A549 (cell line): ENCODE results near the gene CFHR4. TPM values are rescaled to one million over a fixed set of nuclear protein-coding genes. Genes with fewer than 3 reads are reported as not detected.

ENCODE experiments used
- ATAC-seq, 2 experiments: fragments of 200-7000 bp in 1 of 2; fragments of >200 bp in 1 of 2; cut with Nextera tagmentation in 1 of 2; cut with Tn5 transposase in 1 of 2; 3 replicates each; pipeline versions ENCODE4 v1.8.0 to v1.9.1; 2018 to 2020; ENCODE audit warnings: mild to moderate bottlenecking in 1 of 2, moderate library complexity in 1 of 2
- CTCF ChIA-PET: fragments of 300-600 bp; sonication (Branson Sonifier 250); formaldehyde crosslinking; extraction: SDS; loops from one replicate; lab custom pipeline; 2021; ENCODE audit warnings: antibody characterized with exemption, inconsistent platforms; lab: Yijun Ruan, JAX
- POLR2A ChIA-PET: fragments of 350-600 bp; formaldehyde crosslinking; extraction: SDS; loops from one replicate; lab custom pipeline; 2021; ENCODE audit warnings: antibody characterized with exemption, inconsistent platforms; lab: Yijun Ruan, JAX
- DNase-seq, 2 experiments: peaks; one replicate each; pipeline versions ENCODE4 v3.0.0 to v3.0.0-alpha.2; 2011 to 2016; ENCODE audit warnings: low read depth in 1 of 2, low spot score in 1 of 2
- FAIRE-seq: peaks from 2 replicates; lab custom pipeline; 2011; peaks lifted over from hg19 to GRCh38; lab: Jason Lieb, UNC
- H3K27ac ChIP-seq, 2 experiments: fragments of >200 bp; sonication (Bioruptor Twin); formaldehyde crosslinking; 3 replicates each; pipeline ENCODE4 v1.5.1; 2016 to 2017
- H3K4me1 ChIP-seq: fragments of >200 bp; sonication (Bioruptor Twin); formaldehyde crosslinking; 3 replicates; pipeline ENCODE4 v1.6.1; 2016
- H3K4me2 ChIP-seq: fragments of >200 bp; sonication (Bioruptor Twin); formaldehyde crosslinking; 3 replicates; pipeline ENCODE4 v1.6.1; 2016
- H3K4me3 ChIP-seq: fragments of >200 bp; sonication (Bioruptor Twin); formaldehyde crosslinking; 3 replicates; pipeline ENCODE4 v1.5.1; 2016
- H3K9me3 ChIP-seq: fragments of >200 bp; sonication (Bioruptor Twin); formaldehyde crosslinking; 3 replicates; pipeline ENCODE4 v1.6.1; 2016
- CBX8 ChIP-seq: fragments of 200-600 bp; sonication (generic); IDR thresholded peaks from 2 replicates; pipeline ENCODE4 v1.6.1; 2016
- CHD2 ChIP-seq: fragments of 150-350 bp; IDR thresholded peaks from 2 replicates; pipeline ENCODE4 v1.6.1; 2014; ENCODE audit warnings: low read length; ENCODE audit not compliant: partially characterized antibody
- EHF ChIP-seq: fragments of 250-450 bp; sonication (Bioruptor Pico); IDR thresholded peaks from 2 replicates; pipeline ENCODE4 v1.5.0; 2020; ENCODE audit warnings: mild to moderate bottlenecking
- EHMT2 ChIP-seq: fragments of 200-600 bp; sonication (generic); IDR thresholded peaks from 2 replicates; pipeline ENCODE4 v1.6.1; 2016; ENCODE audit warnings: antibody characterized with exemption, low read depth, mild to moderate bottlenecking, moderate library complexity
- ELK1 ChIP-seq: fragments of 150-350 bp; IDR thresholded peaks from 2 replicates; pipeline ENCODE4 v1.6.1; 2014; ENCODE audit warnings: low read depth, mild to moderate bottlenecking, low read length
- EP300 ChIP-seq, 2 experiments: fragments of >200 bp; sonication (Bioruptor Twin); formaldehyde crosslinking; IDR thresholded peaks; 2 replicates in 1 of 2; 3 replicates in 1 of 2; pipeline ENCODE4 v1.6.1; 2016 to 2017
- FOSB ChIP-seq: fragments of 250-450 bp; sonication (Bioruptor Pico); IDR thresholded peaks from 2 replicates; pipeline ENCODE4 v1.5.0; 2020; ENCODE audit warnings: mild to moderate bottlenecking, moderate library complexity
- FOSL2 ChIP-seq, 2 experiments: fragments of 450-650 bp in 1 of 2; fragments of >200 bp in 1 of 2; sonication (Bioruptor Twin) in 1 of 2; formaldehyde crosslinking; IDR thresholded peaks; 2 replicates each; pipeline versions ENCODE4 v1.5.0 to v1.6.1; 2016 to 2020; ENCODE audit warnings: mild to moderate bottlenecking in 1 of 2, moderate library complexity in 1 of 2
- FOXS1 ChIP-seq: fragments of 250-450 bp; sonication (Bioruptor Pico); IDR thresholded peaks from 2 replicates; pipeline ENCODE4 v1.5.0; 2020; ENCODE audit warnings: mild to moderate bottlenecking, moderate library complexity
- GATA3 ChIP-seq: IDR thresholded peaks from 2 replicates; pipeline ENCODE4 v1.6.1; 2012; ENCODE audit warnings: borderline replicate concordance
- HEYL ChIP-seq: fragments of 250-450 bp; sonication (Bioruptor Pico); IDR thresholded peaks from 2 replicates; pipeline ENCODE4 v1.8.0; 2021; ENCODE audit warnings: mild to moderate bottlenecking, moderate library complexity
- HOXA7 ChIP-seq: fragments of 250-450 bp; sonication (Bioruptor Pico); IDR thresholded peaks from 2 replicates; pipeline ENCODE4 v1.5.0; 2020; ENCODE audit warnings: mild to moderate bottlenecking, moderate library complexity
- HOXB5 ChIP-seq: fragments of 250-450 bp; sonication (Bioruptor Pico); IDR thresholded peaks from 2 replicates; pipeline ENCODE4 v1.5.0; 2020; ENCODE audit warnings: mild to moderate bottlenecking, moderate library complexity
- KDM1A ChIP-seq: fragments of 200-600 bp; sonication (generic); IDR thresholded peaks from 2 replicates; pipeline ENCODE4 v1.6.1; 2016; ENCODE audit warnings: low read depth, mild to moderate bottlenecking
- KDM5A ChIP-seq: fragments of 200-600 bp; sonication (generic); IDR thresholded peaks from 2 replicates; pipeline ENCODE4 v1.6.1; 2016; ENCODE audit warnings: antibody characterized with exemption, mild to moderate bottlenecking
- NFE2L2 ChIP-seq: fragments of 150-350 bp; conservative IDR thresholded peaks from 2 replicates; pipeline ENCODE4 v1.6.1; 2014; ENCODE audit warnings: low read length
- NPAS2 ChIP-seq: fragments of 250-450 bp; sonication (Bioruptor Pico); IDR thresholded peaks from 2 replicates; pipeline ENCODE4 v1.8.0; 2022; ENCODE audit warnings: mild to moderate bottlenecking, moderate library complexity, borderline replicate concordance
- NR3C1 ChIP-seq: fragments of >200 bp; sonication (Bioruptor Twin); formaldehyde crosslinking; IDR thresholded peaks from 3 replicates; pipeline ENCODE4 v1.6.1; 2017
- POLR2AphosphoS2 ChIP-seq: conservative IDR thresholded peaks from 2 replicates; pipeline ENCODE4 v1.6.1; 2012; ENCODE audit warnings: low read length, improper control_type of control experiment, inconsistent platforms
- RAD21 ChIP-seq, 2 experiments: fragments of >200 bp in 1 of 2; sonication (Bioruptor Twin) in 1 of 2; formaldehyde crosslinking in 1 of 2; IDR thresholded peaks in 1 of 2; conservative IDR thresholded peaks in 1 of 2; 2 replicates in 1 of 2; 3 replicates in 1 of 2; pipeline ENCODE4 v1.6.1; 2012 to 2018; ENCODE audit warnings: inconsistent platforms in 1 of 2
- RARB ChIP-seq: fragments of 250-450 bp; sonication (Bioruptor Pico); IDR thresholded peaks from 2 replicates; pipeline ENCODE4 v1.8.0; 2021; ENCODE audit warnings: mild to moderate bottlenecking, moderate library complexity
- REST ChIP-seq: fragments of 200-600 bp; sonication (generic); IDR thresholded peaks from 2 replicates; pipeline ENCODE4 v1.6.1; 2016; ENCODE audit warnings: antibody characterized with exemption, mild to moderate bottlenecking, moderate library complexity
- RNF2 ChIP-seq: fragments of 200-600 bp; sonication (generic); IDR thresholded peaks from 2 replicates; pipeline ENCODE4 v1.6.1; 2016; ENCODE audit warnings: low read depth, mild to moderate bottlenecking, antibody characterized with exemption, moderate library complexity, borderline replicate concordance
- SREBF2 ChIP-seq: fragments of 450-650 bp; IDR thresholded peaks from 2 replicates; pipeline ENCODE4 v1.6.1; 2014; ENCODE audit warnings: mild to moderate bottlenecking, moderate library complexity
- ZC3H11A ChIP-seq: fragments of 450-650 bp; IDR thresholded peaks from 2 replicates; pipeline ENCODE4 v1.6.1; 2014; ENCODE audit warnings: antibody characterized with exemption, mild to moderate bottlenecking
- ZSCAN20 ChIP-seq: fragments of 250-450 bp; sonication (Bioruptor Pico); IDR thresholded peaks from 2 replicates; pipeline ENCODE4 v1.8.0; 2022; ENCODE audit warnings: mild to moderate bottlenecking, moderate library complexity
- WGBS: methylation state at CpG from one replicate; pipeline ENCODE4 v1.1.6; 2017; ENCODE audit errors: missing lambda C conversion rate; 5-methylcytosine and 5-hydroxymethylcytosine counted together
- polyA plus RNA-seq, 4 experiments: library from polyadenylated mRNA; depleted of rRNA in 3 of 4; stranded (reverse); fragments of >200 nt; fragmentation: RNase III in 1 of 4; extraction: RNeasy Plus Mini Kit Qiagen cat#74134 plus additional on column Dnase treatment in 1 of 4; gene quantifications; 2 replicates in 3 of 4; 3 replicates in 1 of 4; pipeline ENCODE4 v1.2.3, GENCODE V29; 2011 to 2017

The CFHR4 gene
- polyA plus RNA-seq, 2 of the 4 experiments (the other 2 are of a cell fraction), result not detected

- no peak overlapping the region for H3K4me3 ChIP-seq
- no peak overlapping the region for H3K4me2 ChIP-seq
- ATAC-seq (no peak), FAIRE-seq (no peak), DNase-seq (no peak)
- CTCF ChIA-PET, result no interaction called here
- no peak for TF ChIP-seq SREBF2
- no peaks in the 10 kb centered on the region for H3K4me1 ChIP-seq
- H3K27ac ChIP-seq, result no peak overlapping the region
- 91% methylated on average over 5 of the region's 6 CpGs for WGBS
- POLR2A ChIA-PET, result no interaction called here
- H3K9me3 ChIP-seq, result no peaks in the 10 kb centered on the region
These were observed 31.8 kb upstream of the CFHR4 start for GRCh38 chr1:196856053-196856452.

DNA sequence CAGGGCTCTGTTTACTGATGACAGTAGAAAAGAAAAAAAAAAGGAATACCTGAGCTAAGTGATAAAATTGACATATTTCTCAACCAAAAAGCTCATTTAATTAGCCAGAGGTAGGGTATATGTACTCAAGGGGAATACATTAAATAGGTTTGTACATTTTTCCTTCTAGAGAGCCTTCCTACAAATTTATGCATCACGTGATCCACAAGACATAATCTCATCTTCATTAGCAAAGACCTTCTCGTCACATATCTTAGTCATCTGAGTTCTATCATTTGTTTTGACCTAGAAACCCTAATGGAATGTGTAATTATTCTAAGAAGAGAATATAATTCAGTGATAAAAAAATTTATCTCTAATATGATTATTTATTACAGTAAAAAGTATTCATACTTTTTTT, 30.7 kb upstream of the CFHR4 start:
- Histone ChIP-seq H3K9me3 (no peaks in the 10 kb centered on the region), H3K27ac (no peak overlapping the region), H3K4me3 (no peak overlapping the region), H3K4me2 (no peak overlapping the region), H3K4me1 (no peaks in the 10 kb centered on the region)
- DNase-seq, result no peak
- ATAC-seq, result no peak
- 48% methylated on average over 2 of the region's 2 CpGs for WGBS
- TF ChIP-seq HOXA7, result no peak
- no peak for TF ChIP-seq ZSCAN20 (CRISPR knock-in tag)
- no peak for TF ChIP-seq NPAS2 (CRISPR knock-in tag)
- TF ChIP-seq KDM5A, result no peak
- TF ChIP-seq RNF2, result no peak
- no peak for TF ChIP-seq FOXS1
- TF ChIP-seq GATA3, result no peak
- no peak for TF ChIP-seq HEYL
- no peak for TF ChIP-seq EP300 (IDR thresholded peaks at IDR 0.05)
- no peak for TF ChIP-seq CHD2
- TF ChIP-seq NR3C1, result no peak
- ChIA-PET POLR2A (no interaction called here), CTCF (interaction anchor here (0.6 kb wide), 1 partner anchor 489 kb away, joined by 5 read pairs; no protein-coding TSS in a partner anchor)
- FAIRE-seq, result no peak

DNA sequence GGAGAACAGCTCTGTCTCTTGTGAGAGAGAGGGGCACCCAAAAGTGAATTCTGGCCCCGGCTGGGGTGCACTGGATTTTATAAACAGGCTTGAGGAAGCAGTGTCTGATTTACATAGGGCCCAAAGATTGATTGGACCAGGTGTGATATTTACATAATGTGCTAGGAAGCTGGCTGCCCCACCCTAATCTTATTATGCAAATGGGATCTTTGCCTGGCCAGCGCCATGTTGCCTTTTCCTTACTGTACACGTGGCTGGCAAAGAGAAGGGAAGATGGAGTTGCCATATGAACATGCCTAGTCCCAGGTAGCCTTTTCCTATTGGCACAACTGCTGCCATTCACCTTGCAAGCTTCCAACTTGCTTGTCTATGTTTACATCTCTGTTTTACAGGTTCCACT, 29.0 kb upstream of the CFHR4 start:
- H3K4me2 ChIP-seq, result no peak overlapping the region
- POLR2A ChIA-PET, result no interaction called here
- H3K4me3 ChIP-seq, result no peak overlapping the region
- TF ChIP-seq FOSB (CRISPR knock-in tag) (no peak), FOSL2 (IDR thresholded peaks at IDR 0.05) (no peak), FOSL2 (CRISPR knock-in tag; IDR thresholded peaks at IDR 0.05) (no peak), NPAS2 (CRISPR knock-in tag) (no peak), ELK1 (no peak), EHF (CRISPR knock-in tag) (no peak), ZC3H11A (no peak), POLR2AphosphoS2 (no peak), NFE2L2 (no peak), EP300 (IDR thresholded peaks at IDR 0.05) (no peak), REST (no peak), KDM1A (no peak), HOXB5 (no peak), FOXS1 (no peak), CBX8 (no peak), RARB (CRISPR knock-in tag) (no peak), EHMT2 (no peak), RAD21 (conservative IDR thresholded peaks at IDR 0.05 in 1 of 2, IDR thresholded peaks at IDR 0.05 in 1 of 2) (no peak), GATA3 (no peak), HEYL (no peak), RNF2 (no peak)
- FAIRE-seq, result no peak
- no peaks in the 10 kb centered on the region for H3K9me3 ChIP-seq
- ATAC-seq, result no peak
- no peak for DNase-seq
- H3K4me1 ChIP-seq, result no peaks in the 10 kb centered on the region
- H3K27ac ChIP-seq, result no peak overlapping the region
- 41% methylated on average over 3 of the region's 3 CpGs for WGBS
- CTCF ChIA-PET, result no interaction called here
